ENCODE data around the gene TP53I13. TPM values are rescaled to one million over a fixed set of nuclear protein-coding genes. Genes with fewer than 3 reads are reported as not detected.

The TP53I13 gene
- total and polyA plus RNA-seq, 2 of the 13 experiments (the other 11 are each of a cell fraction or from before 2014, with no cell fraction given), result 16.9 to 25.7 TPM

- Histone ChIP-seq H3K4me1 (ENCODE audit: insufficient read depth, low read length) (peaks cover 13% of the 10 kb centered on the region), H3K4me2 (ENCODE audit: low read depth, low read length) (no peak overlapping the region; the same call in 1 of the 2 replicates), H3K4me3 (replicated peaks in 1 of 3; ENCODE audit: insufficient read depth in 1 of 3, low read depth in 2 of 3, low read length in 3 of 3) (no peak overlapping the region), H4K20me1 (ENCODE audit: insufficient read depth, low read length) (no peaks in the 10 kb centered on the region), H3K27me3 (ENCODE audit: control insufficient read depth in 1 of 2, insufficient read depth in 2 of 2, low read length in 2 of 2) (peaks cover 6 to 9% of the 10 kb centered on the region in 2 experiments; a peak in 3 of 5 replicates), H2AFZ (ENCODE audit: low read length) (no peak overlapping the region), H3K9ac (ENCODE audit: insufficient read depth, low read depth, low read length) (no peak overlapping the region), H3K27ac (ENCODE audit: extremely low read length, insufficient read depth, low read length) (no peak overlapping the region), H3K9me3 (ENCODE audit: low read length) (no peaks in the 10 kb centered on the region), H3K79me2 (ENCODE audit: insufficient read depth, low read length) (no peaks in the 10 kb centered on the region), H3K36me3 (replicated peaks in 1 of 2; ENCODE audit: control insufficient read depth in 1 of 2, insufficient read depth in 2 of 2, low read length in 2 of 2) (no peaks in the 10 kb centered on the region)
- CTCF ChIA-PET (ENCODE audit: low intra/inter-chr PET ratio, low total read pairs), result no interaction called here
- BruUV-seq (replicated peaks), result no TSS peak
- 90% methylated on average over 6 of the region's 15 CpGs for WGBS (ENCODE audit: low lambda C conversion rate)
- FAIRE-seq, result no peak
- no peak for DNase-seq (ENCODE audit: low spot score)
- no peak for ATAC-seq
- in situ Hi-C loops (cut with HindIII; ENCODE audit: extremely low pct_ligation_motif_present, low pct_unique_long_range_greater_than_20kb) (no loop called here), intact Hi-C loops (cut with micrococcal nuclease; ENCODE audit: unreplicated experiment) (no loop called here)
- POLR2A ChIA-PET, result no interaction called here
- TF ChIP-seq BCLAF1 (IDR thresholded peaks at IDR 0.05), result no peak
- no peak for TF ChIP-seq NKX3-1 (CRISPR knock-in tag; IDR thresholded peaks at IDR 0.05)
- no peak for TF ChIP-seq NONO (IDR thresholded peaks at IDR 0.05)
- TF ChIP-seq NONO (CRISPR knock-in tag; conservative IDR thresholded peaks at IDR 0.05), result no peak
- TF ChIP-seq NFIB (CRISPR knock-in tag; IDR thresholded peaks at IDR 0.05; ENCODE audit: borderline replicate concordance), result no peak
- TF ChIP-seq PRPF4 (IDR thresholded peaks at IDR 0.05; ENCODE audit: low read depth, low read length, poor library complexity, severe bottlenecking), result no peak
- no peak for TF ChIP-seq ZNF619 (CRISPR knock-in tag; IDR thresholded peaks at IDR 0.05)
- no peak for TF ChIP-seq GTF3A (CRISPR knock-in tag; conservative IDR thresholded peaks at IDR 0.05)
- no peak for TF ChIP-seq ZNF256 (CRISPR knock-in tag; conservative IDR thresholded peaks at IDR 0.05)
- TF ChIP-seq ARID4A (CRISPR knock-in tag; IDR thresholded peaks at IDR 0.05; ENCODE audit: borderline replicate concordance), result no peak
- TF ChIP-seq ATM (IDR thresholded peaks at IDR 0.05; ENCODE audit: borderline replicate concordance), result no peak
- TF ChIP-seq ZNF784 (CRISPR knock-in tag; IDR thresholded peaks at IDR 0.05; ENCODE audit: borderline replicate concordance), result no peak
- TF ChIP-seq POGK (CRISPR knock-in tag; conservative IDR thresholded peaks at IDR 0.05), result no peak
- TF ChIP-seq RBFOX2 (IDR thresholded peaks at IDR 0.05; ENCODE audit: low read depth, low read length), result no peak
- no peak for TF ChIP-seq HHEX (CRISPR knock-in tag; IDR thresholded peaks at IDR 0.05)
- TF ChIP-seq GZF1 (CRISPR knock-in tag; IDR thresholded peaks at IDR 0.05), result no peak
Observed at GRCh38 chr17:29608986-29609385, 40.5 kb downstream of the TP53I13 start.

All from HepG2 (cell line).